ENCODE data around the gene FAM72A.
"Not testable (repeated sequence)": the region's sequence is repeated elsewhere in the genome, so short reads cannot be mapped to it uniquely, and the experiment has no call there.

The FAM72A gene

GRCh38 chr1:206202789-206203363, at the start of gene FAM72A:
FAM72A (minus strand) TSS chr1:206202839; CDS start chr1:206202025, 814 bp downstream.
- not testable (repeated sequence) for FAIRE-seq

GRCh38 chr1:206250953-206251681, 48.5 kb upstream of the FAM72A start:
- FAIRE-seq, result not testable (repeated sequence)

GRCh38 chr1:206246129-206246886, 43.7 kb upstream of the FAM72A start:
- not testable (repeated sequence) for FAIRE-seq

DNA sequence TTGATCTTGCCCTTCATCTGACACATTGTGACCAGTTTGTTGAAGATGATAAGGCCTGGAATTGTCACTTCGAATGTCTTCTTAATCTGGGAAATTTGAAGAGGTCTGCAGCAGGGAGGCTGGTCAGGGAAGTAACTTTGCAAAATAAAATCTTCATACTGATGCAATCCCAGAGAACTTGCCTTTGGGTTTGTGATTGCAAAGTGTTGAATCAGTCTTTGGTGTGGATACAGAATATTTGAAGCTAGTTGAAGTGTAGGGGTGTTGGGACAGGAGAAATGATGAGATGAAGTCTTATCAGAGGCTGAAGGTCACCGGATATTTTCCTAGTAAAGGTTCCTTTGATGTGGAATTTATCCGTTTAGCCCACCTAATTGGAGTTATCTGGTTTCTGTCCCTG, 42.8 kb upstream of the FAM72A start:
- FAIRE-seq, result not testable (repeated sequence)

- not testable (repeated sequence) for FAIRE-seq
Observed at GRCh38 chr1:206243335-206243734, 40.7 kb upstream of the FAM72A start.

- FAIRE-seq, result not testable (repeated sequence)
Observed at GRCh38 chr1:206240288-206240687, 37.6 kb upstream of the FAM72A start.

- FAIRE-seq, result not testable (repeated sequence)
Observed at GRCh38 chr1:206235190-206235589, 32.6 kb upstream of the FAM72A start.

DNA sequence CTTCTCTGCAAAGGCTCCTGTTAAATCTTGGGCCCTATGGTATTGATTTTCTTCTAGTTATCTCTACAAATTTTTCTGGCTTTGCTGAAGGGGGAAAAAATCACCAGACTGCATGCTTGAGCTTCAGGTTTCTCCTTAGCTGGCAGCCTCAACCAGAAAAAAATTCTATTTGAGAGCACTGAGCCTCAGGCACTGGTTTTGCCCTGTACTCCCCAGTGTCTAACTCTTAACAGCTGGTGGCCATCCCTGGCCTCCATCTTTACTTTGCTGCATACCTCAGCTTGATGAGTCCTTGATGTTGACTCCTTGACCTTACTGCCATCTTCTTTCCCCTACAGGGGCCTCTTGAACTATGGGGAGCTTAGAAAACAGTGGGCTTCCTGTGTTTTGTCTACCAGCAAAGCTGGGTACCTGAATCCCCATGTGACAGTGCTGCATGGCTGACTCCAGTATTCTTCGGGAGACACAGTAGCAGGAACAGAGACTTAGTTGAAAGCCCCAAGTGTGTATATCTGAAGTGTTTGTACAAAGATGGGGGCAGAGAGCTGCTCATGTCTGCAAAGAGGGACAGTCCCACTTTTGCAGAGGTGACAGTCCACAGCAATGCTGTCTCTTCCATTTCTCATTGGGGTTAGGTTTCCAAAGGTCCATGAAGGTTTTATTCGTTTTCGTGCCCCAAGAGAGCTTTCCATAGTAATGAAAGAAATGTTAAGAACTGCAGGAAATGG, 31.7 kb upstream of the FAM72A start:
- FAIRE-seq, result not testable (repeated sequence)

GRCh38 chr1:206232970-206233645, 30.5 kb upstream of the FAM72A start:
- not testable (repeated sequence) for FAIRE-seq

DNA sequence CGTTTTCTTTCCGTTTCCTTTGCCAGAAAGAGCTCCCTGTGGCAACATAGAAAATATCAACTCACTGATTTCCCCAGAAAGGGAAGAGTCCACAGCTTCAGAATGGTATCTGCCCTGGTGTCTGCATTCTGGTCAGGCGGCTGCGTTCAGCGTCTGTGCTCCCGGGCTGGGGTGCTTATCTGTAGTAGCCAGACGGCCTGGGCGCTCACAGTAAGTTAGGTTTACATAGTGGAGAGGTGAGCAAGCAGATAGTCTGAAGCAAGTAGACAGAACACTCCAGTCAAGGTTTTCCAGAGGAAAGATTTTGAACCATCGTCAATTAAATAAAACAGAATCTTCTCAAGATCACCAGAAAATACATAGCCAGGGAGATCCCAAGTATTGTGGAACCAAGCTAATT, 29.4 kb upstream of the FAM72A start:
- FAIRE-seq, result not testable (repeated sequence)

GRCh38 chr1:206229286-206229685, 26.6 kb upstream of the FAM72A start:
- FAIRE-seq, result not testable (repeated sequence)

DNA sequence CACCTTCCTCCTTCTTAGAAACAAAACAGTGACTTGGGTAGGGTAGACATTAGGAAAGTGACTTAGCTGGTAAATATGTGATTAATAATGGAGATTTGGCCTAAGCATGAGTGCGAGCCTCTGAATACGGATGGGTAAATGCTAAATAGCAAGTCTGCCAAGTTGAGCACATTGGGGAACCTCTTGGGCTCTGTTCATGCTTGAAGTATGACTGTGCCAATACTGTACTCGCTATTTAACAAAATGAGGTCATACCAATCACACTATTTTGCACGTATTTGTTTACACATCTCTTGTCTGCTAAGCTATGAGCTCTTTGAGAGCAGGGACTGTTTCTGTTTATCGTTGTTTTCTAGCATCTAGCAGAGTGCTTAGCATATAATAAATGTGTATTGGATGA, 24.2 kb upstream of the FAM72A start:
- not testable (repeated sequence) for FAIRE-seq

GRCh38 chr1:206225386-206225785, 22.7 kb upstream of the FAM72A start:
- FAIRE-seq, result not testable (repeated sequence)

DNA sequence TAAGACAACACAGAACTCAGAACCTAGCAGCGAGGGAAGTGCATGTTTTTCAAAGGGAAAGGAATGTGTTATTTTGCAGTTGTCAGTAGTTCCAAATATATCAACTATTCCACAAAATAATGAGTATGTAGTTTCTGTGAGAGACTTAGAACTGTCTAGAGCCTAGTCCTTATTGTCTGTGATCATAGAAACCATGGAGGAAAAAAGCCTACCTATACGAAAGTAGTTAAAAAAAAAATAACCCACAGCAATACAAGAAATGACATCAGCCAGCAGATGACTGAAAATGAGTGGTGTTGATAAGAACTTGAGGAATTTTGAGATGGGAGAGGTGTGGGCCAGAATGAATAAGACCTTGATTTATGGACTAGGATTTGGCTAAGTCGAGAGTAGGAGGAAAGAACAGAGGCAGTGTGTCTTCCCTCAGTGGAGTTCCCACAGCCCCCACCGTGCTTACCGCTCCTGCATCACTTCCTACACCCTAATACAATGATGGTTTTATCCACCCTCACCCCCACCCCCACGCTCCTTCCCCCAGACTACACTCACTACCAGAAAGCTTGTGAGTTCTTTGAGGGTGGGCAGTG, 21.6 kb upstream of the FAM72A start:
- not testable (repeated sequence) for FAIRE-seq

GRCh38 chr1:206221585-206221984, 18.9 kb upstream of the FAM72A start:
- FAIRE-seq, result not testable (repeated sequence)

DNA sequence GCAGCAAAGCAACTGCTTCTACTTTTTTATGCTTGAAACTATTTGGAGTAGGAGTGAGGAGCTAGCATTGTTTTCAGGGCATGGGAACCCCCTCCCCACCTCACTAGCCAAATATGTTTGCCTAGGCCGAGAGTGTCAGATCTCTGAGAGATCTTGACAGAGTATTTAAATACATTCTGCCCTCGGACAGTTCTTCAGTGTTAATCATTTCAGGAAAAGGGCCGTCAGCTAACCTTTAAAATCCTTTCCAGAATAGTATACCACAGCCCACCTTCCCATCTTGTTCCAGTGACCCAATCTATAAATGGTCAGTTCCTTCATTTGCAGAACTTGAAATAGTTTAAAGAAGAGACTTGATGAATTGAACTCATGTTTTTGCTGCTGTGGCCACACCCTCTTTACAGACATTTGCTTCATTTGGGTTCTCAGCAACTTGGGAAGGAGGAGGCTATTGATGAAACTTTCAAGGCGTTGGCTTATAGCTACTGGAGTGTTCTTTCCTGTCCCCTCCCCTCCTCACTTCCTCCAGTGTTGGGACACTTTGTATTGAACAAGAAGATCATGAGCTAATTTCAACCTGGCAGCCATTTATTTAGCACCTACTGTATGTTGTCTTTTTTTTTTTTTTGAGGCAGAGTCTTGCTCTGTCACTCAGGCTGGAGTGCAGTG, 17.8 kb upstream of the FAM72A start:
- not testable (repeated sequence) for FAIRE-seq

GRCh38 chr1:206219514-206220331, 17.1 kb upstream of the FAM72A start:
- FAIRE-seq, result not testable (repeated sequence)

GRCh38 chr1:206218765-206219164, 16.1 kb upstream of the FAM72A start:
- FAIRE-seq, result not testable (repeated sequence)

- not testable (repeated sequence) for FAIRE-seq
Observed at GRCh38 chr1:206218285-206218684, 15.6 kb upstream of the FAM72A start.
